Adipocyte (in vitro differentiated cells): Measurements from ENCODE around the gene LMF2.

Experiments used
- DNase-seq: peaks from one replicate; pipeline ENCODE4 v3.0.0-alpha.2; 2015; ENCODE audit warnings: low read depth
- H3K27me3 ChIP-seq: replicated peaks from 2 replicates; pipeline ENCODE4 v1.7.0; 2013; ENCODE audit warnings: mild to moderate bottlenecking, low read length, moderate library complexity; ENCODE audit not compliant: control insufficient read depth, insufficient read depth
- H3K36me3 ChIP-seq: 2 replicates; pipeline ENCODE4 v1.7.0; 2013; ENCODE audit warnings: low read length, mild to moderate bottlenecking, moderate library complexity; ENCODE audit not compliant: control insufficient read depth, insufficient read depth, severe bottlenecking
- H3K4me1 ChIP-seq: 2 replicates; pipeline ENCODE4 v1.7.0; 2013; ENCODE audit warnings: mild to moderate bottlenecking, low read length, moderate library complexity; ENCODE audit not compliant: control insufficient read depth, insufficient read depth
- H3K4me3 ChIP-seq: 2 replicates; pipeline ENCODE4 v1.7.0; 2013; ENCODE audit warnings: mild to moderate bottlenecking, low read length, moderate library complexity
- H3K9ac ChIP-seq: 2 replicates; pipeline ENCODE4 v1.7.0; 2013; ENCODE audit warnings: mild to moderate bottlenecking, low read length, moderate library complexity
- H3K9me3 ChIP-seq: 2 replicates; pipeline ENCODE4 v1.7.0; 2013; ENCODE audit warnings: mild to moderate bottlenecking, low read length, moderate library complexity; ENCODE audit not compliant: control insufficient read depth

Gene LMF2

GRCh38 chr22:50526834-50527801, 19.6 kb upstream of the LMF2 start:
- H3K4me1 ChIP-seq: peaks cover 31% of the 10 kb centered on the region

DNA sequence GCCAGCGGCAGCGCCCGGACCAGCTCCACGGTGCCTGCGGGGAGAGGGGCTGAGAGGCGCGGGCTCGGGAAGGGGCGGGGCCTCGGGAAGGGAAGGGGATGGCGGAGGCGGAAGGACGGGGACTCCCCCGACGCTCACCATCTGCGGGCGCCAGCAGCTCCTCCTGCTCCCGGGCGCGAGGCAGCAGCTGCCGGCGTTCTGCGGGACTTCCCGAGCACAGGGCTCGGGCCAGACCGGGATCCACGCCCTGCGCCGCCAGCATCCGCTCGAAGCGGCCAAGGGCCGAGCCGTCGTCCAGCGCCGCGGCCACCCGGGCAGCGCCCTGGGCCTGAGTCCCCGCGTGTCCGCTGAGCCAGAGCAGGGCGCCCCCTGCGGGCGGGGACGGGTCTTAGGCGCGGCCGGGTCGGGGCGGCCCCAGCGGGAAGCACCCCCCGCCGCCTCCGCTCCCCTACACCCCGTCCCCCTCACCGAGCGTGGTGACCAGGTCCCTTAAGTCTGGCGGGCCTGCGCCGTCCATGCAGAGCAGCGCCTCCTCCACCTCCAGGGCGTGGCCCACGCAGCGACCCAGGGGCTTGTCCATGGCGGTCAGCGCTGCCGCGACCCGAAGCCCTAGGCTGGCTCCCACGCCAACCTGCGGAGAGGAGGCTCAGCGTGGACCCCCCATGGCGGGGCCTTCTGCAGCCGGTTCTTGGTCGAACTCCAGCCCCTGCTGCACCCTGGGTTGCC, 18.8 kb upstream of the LMF2 start:
- peaks cover 23% of the 10 kb centered on the region for H3K36me3 ChIP-seq
- peak overlapping the region; percentile 87 for H3K4me3 ChIP-seq
- peaks cover 29% of the 10 kb centered on the region for H3K4me1 ChIP-seq
- no peaks in the 10 kb centered on the region for H3K27me3 ChIP-seq
- peak; percentile 90 for DNase-seq
- H3K9me3 ChIP-seq: no peaks in the 10 kb centered on the region
- H3K9ac ChIP-seq: peak overlapping the region; percentile 90

More at GRCh38 chr22:50526834-50527801, 19.6 kb upstream of the LMF2 start:
- Histone ChIP-seq H3K27me3 (no peaks in the 10 kb centered on the region), H3K36me3 (peaks cover 15% of the 10 kb centered on the region), H3K9ac (peak overlapping the region; percentile 90), H3K4me3 (peak overlapping the region; percentile 87), H3K9me3 (no peaks in the 10 kb centered on the region)
- DNase-seq: peak; percentile 29

DNA sequence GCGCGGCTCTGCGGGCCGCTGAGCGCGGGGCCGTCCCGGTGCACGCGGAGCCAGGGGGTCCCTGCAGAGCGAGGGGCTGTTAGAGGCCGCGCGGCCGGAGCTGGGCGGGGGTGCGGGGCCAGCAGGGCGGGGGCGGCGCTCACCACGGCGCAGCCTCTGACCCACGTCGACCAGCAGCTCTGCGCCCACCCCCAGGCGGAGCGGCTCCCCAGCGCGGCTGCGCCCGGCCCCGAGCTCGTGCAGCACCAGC, 18.3 kb upstream of the LMF2 start:
- peaks cover 25% of the 10 kb centered on the region for H3K4me1 ChIP-seq
- DNase-seq: no peak
- peak overlapping the region; percentile 90 for H3K9ac ChIP-seq
- peaks cover 27% of the 10 kb centered on the region for H3K36me3 ChIP-seq
- peak overlapping the region; percentile 87 for H3K4me3 ChIP-seq
- H3K27me3 ChIP-seq: no peaks in the 10 kb centered on the region
- no peaks in the 10 kb centered on the region for H3K9me3 ChIP-seq

DNA sequence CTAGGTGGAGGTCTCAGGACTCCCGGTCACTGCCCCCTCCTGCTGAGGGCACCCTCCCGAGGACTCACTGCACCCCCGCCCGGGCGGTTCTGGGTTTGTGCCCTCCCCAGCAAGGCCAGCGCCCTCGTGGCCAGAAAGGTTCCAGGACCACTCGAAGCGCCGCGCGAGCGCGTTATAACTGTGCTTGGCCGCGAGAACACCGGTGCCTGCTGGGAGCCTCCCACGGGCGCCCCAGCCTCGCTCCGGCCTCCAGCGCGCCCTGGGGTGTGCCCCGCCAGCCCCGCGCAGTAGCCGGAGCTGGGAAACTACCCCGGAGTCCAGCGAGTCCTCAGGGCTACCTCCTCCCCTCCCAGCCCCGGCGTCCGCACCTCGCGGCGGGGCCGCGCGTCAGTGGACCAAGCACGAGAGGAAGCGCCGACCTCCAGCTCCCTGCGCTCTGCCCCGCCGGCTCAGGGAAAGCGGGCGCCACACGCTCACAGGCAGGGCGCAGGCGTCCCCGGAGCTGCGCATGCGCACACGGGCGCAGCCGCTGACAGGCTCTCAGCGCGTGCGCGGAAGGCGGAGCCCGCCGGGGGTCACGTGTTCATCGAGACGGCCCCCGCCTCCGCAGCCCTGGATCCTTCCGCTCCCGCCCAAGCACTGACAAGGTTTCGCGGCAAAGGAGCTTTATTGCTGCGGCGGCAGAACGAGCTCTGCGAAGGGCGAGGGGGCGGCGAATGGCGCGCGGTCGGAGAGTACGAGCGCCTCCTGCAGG, 17.8 kb upstream of the LMF2 start, which contains the start of gene SCO2:
Gene SCO2 (minus strand): TSS at position 495 of the 754 bp plus-strand sequence. CDS start 1,187 bp downstream, outside the sequence.
- Histone ChIP-seq H3K36me3 (peaks cover 28% of the 10 kb centered on the region), H3K9ac (peak within 1 kb of the TSS; percentile 90), H3K27me3 (no peaks in the 10 kb centered on the region), H3K9me3 (no peaks in the 10 kb centered on the region), H3K4me3 (peak within 1 kb of the TSS; percentile 87), H3K4me1 (peaks cover 25% of the 10 kb centered on the region)
- DNase-seq: peak; percentile 98

DNA sequence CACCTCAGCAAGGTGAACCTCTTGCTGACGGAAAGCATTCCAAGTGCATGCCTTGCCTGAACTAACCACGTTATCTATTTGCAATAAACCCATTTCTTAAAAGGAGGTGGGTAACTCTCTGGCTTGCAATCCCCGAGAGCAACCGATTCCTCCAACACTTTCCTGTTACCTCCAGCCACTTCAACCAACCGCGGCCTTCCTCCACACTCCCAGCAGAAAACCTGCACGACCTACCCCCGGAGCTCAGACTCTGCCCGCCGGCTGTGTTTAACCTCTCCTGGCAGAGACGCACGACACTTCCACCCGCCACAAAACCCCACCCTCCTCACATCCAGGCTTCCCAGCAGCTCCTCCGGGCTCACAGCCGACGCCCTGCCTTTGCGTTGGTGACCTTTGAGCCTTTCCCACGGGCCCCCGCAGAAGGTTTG, 17.2 kb upstream of the LMF2 start:
- Histone ChIP-seq H3K4me1 (peaks cover 25% of the 10 kb centered on the region), H3K9ac (peak overlapping the region; percentile 90), H3K36me3 (peaks cover 28% of the 10 kb centered on the region), H3K27me3 (no peaks in the 10 kb centered on the region), H3K4me3 (peak overlapping the region; percentile 87), H3K9me3 (no peaks in the 10 kb centered on the region)
- no peak for DNase-seq

DNA sequence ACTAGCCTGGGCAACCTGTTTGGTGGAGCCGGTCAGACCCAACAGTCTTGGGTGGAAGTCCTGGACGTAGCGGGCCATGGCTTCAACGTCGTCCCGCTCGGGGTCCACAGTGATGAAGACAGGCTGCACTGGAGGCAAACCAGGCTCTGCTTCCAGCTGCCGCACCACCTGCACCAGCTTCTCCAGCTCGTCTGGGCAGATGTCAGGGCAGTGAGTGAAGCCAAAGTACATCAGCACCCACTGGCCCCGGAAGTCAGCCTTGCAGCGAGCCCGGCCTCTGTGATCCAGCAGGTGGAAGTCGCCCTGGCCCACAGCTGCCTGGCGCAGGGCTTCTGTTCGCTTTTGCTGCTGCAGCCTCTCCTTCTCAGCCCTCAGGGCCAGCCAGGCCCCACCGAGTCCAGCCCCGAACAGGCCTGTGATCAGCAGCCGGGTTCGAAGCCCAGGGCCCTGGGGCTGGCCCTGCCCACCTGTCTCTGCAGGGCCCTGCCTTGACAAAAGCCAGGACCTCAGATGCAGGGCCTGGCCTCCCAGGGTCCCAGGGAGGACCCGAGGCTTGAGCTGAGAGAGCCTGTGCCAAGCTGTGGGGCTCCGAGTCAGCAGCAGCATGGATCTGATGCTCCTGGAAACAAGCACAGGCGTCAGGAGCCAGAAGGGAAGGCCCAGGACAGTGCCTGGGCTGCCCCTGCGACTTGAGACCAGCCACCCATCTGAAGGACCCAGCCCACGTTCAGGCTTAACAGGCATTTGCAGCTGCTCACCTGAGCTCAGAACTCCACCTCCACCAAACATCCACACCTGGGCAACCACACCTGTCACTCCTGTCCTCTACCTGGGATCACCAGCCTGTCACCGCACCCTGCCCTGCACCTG, 16.5 kb upstream of the LMF2 start:
- peak overlapping the region; percentile 87 for H3K4me3 ChIP-seq
- no peaks in the 10 kb centered on the region for H3K27me3 ChIP-seq
- no peaks in the 10 kb centered on the region for H3K9me3 ChIP-seq
- peak overlapping the region; percentile 90 for H3K9ac ChIP-seq
- H3K4me1 ChIP-seq: peaks cover 22% of the 10 kb centered on the region
- H3K36me3 ChIP-seq: peaks cover 33% of the 10 kb centered on the region
- no peak for DNase-seq

- H3K9ac ChIP-seq: no peak overlapping the region
Observed at GRCh38 chr22:50523458-50523805, 15.9 kb upstream of the LMF2 start.

GRCh38 chr22:50522806-50523438, 15.4 kb upstream of the LMF2 start:
- Histone ChIP-seq H3K4me1 (peaks cover 21% of the 10 kb centered on the region), H3K9ac (no peak overlapping the region), H3K27me3 (no peaks in the 10 kb centered on the region), H3K9me3 (no peaks in the 10 kb centered on the region), H3K36me3 (peaks cover 39% of the 10 kb centered on the region), H3K4me3 (no peak overlapping the region)
- DNase-seq: no peak

More at GRCh38 chr22:50523458-50523805, 15.9 kb upstream of the LMF2 start:
- Histone ChIP-seq H3K36me3 (peaks cover 39% of the 10 kb centered on the region), H3K4me3 (no peak overlapping the region), H3K9me3 (no peaks in the 10 kb centered on the region), H3K27me3 (no peaks in the 10 kb centered on the region), H3K4me1 (peaks cover 21% of the 10 kb centered on the region)
- no peak for DNase-seq

DNA sequence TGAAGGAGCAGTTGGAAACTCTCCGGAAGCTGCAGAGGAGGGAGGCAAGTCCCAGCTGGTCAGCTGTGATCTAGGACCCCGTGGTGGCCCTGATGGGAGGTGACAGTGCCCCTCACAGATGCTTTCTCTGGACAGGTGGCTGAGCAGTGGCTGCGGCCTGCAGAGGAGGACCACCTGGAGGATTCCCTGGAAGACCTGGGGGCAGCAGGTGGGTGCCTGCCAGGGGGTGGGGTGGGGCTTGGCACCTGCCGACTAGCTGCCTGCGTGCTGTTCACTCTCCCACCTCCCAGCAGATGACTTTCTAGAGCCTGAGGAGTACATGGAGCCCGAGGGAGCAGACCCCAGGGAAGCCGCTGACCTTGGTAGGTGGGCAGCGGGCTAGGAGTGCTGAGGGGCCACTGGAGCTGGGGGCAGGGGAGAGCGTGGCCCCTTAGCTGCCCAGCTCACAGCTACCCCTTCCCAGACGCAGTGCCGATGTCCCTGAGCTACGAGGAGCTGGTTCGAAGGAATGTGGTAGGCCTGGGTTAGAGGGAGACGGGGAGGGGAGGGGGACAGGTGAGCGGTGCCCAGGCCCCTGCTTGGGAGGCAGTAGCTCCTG, 14.8 kb upstream of the LMF2 start:
- DNase-seq: no peak
- H3K4me3 ChIP-seq: no peak overlapping the region
- no peaks in the 10 kb centered on the region for H3K9me3 ChIP-seq
- H3K9ac ChIP-seq: no peak overlapping the region
- H3K27me3 ChIP-seq: no peaks in the 10 kb centered on the region
- H3K36me3 ChIP-seq: peaks cover 39% of the 10 kb centered on the region
- H3K4me1 ChIP-seq: peaks cover 18% of the 10 kb centered on the region

DNA sequence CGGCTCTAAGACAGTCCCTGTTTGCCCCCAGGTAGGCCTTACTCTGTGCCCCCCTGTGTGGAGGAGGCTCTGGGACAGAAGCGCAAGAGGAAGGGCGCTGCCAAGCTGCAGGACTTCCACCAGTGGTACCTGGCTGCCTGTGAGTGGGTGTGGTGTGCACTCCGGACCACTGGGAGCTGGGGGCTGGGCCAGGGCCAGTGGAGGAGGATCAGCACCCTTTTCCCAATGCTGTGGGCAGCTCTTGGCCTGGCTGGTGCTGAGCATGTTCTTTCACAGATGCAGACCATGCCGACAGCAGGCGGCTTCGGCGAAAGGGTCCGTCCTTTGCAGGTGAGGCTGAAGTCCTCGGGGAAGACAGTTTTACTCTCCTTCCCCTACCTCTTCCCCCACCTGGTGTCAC, 14.2 kb upstream of the LMF2 start:
- Histone ChIP-seq H3K4me3 (no peak overlapping the region), H3K9me3 (no peaks in the 10 kb centered on the region), H3K27me3 (no peaks in the 10 kb centered on the region), H3K4me1 (peaks cover 12% of the 10 kb centered on the region), H3K9ac (no peak overlapping the region), H3K36me3 (peaks cover 42% of the 10 kb centered on the region)
- DNase-seq: no peak
